AG08396 (cell line): ENCODE results near the gene GOLIM4.

Experiments
- DNase-seq: peaks from one replicate; pipeline ENCODE4 v3.0.0; 2012; ENCODE audit warnings: low spot score, mixed read lengths

The GOLIM4 gene

GRCh38 chr3:168100777-168101492, 5.2 kb upstream of the GOLIM4 start:
- peak; percentile 20 for DNase-seq

DNA sequence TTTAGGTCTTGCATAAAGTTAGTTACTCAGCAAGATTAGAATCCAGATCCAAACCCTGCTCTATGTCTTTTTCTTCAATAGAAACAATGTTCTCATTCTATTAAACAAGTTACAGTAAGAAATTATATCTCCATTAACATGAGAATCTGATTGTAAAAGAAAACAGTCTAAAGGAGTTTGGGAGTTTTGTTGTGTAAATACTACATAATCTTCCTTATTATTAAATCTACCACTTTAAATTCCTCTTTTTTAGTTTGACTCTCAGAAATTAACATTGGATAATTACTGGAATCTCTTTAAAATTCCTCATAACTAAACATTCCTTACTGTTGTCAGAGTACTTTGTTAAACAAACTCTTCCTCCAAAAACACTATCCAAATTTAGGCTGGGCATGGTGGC, 1.7 kb upstream of the GOLIM4 start:
- DNase-seq, result no peak

- DNase-seq, result peak; percentile 80
Measured at GRCh38 chr3:168096210-168096652, 507 bp upstream of the GOLIM4 start.

DNA sequence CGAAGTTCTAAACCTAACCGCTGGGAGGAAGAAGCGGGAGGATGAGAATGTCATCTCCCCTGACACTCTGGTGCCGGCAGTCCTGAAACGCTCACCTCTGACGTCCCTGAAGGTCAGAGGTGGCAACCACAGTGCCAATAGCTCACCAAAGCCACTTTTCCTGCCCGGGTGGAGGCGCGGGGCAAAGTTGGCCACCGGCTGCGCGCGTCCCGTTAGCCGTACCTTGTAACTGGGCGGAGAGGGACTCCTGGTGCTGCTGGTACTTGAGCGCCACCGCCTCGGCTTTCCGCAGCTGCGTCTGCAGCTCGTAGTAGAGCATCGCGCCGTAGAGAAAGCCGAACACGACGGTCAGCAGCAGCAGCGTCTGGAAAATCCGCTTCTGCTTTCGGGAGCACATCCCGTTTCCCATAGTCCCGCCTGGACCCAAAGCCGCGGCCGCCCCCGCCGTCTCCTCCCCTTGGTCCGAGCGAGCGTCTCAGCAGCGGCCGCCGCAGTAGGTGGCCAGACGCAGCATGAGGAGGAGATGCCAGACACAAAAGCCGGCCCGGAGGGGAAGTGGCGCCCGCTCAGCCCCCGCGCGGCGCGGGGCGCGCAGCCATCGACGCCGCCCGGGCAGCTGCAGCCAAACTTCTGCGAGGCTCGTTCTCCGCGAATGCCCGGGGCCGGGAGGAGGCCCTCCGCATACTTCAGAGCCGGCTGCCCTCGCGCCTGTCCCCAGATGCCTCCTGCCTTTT, 680 bp downstream of the GOLIM4 start:
- DNase-seq, result peak; percentile 70

- DNase-seq, result no peak
Measured at GRCh38 chr3:168094580-168094876, 1.2 kb downstream of the GOLIM4 start.

DNA sequence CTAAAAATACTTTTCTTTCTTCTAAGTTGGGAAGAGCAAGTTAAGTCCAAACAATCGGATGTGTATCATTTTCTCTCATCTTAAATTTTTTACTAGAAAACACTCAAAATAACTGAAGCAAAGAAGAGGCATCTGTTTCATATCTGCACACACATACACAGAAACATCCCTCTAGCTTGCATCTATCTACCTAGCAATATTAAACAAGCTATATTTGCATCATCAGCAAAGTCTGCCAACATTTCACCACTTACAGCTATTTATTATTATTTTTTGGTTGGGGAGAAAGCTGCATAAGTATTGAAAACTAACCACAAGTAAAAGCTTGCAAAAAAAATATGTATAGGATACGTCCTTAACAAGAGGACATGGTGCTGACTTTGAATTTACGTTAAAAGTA, 1.9 kb downstream of the GOLIM4 start:
- no peak for DNase-seq

GRCh38 chr3:168093229-168093628, 2.5 kb downstream of the GOLIM4 start:
- DNase-seq, result no peak

DNA sequence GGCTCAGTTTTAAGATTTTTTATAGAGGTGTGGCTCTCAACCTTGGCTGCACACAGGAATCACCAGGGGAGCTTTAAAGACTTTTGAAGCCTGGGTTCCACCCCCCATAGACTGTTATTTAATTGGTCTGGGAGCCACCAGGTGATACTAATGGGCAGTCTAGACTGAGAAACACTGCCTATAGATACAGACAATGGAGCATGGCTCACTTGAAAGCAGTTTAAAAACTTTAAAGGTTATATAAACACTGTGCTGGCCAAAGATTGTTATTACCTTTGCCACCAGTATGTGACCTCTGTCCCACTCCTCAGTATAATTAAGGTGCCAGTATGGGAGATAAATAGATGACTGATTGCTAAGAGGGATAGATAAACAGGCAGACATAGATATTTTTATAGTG, 3.8 kb downstream of the GOLIM4 start:
- no peak for DNase-seq

- no peak for DNase-seq
Measured at GRCh38 chr3:168091302-168091858, 4.3 kb downstream of the GOLIM4 start.

- no peak for DNase-seq
Measured at GRCh38 chr3:168090306-168091085, 5.2 kb downstream of the GOLIM4 start.

DNA sequence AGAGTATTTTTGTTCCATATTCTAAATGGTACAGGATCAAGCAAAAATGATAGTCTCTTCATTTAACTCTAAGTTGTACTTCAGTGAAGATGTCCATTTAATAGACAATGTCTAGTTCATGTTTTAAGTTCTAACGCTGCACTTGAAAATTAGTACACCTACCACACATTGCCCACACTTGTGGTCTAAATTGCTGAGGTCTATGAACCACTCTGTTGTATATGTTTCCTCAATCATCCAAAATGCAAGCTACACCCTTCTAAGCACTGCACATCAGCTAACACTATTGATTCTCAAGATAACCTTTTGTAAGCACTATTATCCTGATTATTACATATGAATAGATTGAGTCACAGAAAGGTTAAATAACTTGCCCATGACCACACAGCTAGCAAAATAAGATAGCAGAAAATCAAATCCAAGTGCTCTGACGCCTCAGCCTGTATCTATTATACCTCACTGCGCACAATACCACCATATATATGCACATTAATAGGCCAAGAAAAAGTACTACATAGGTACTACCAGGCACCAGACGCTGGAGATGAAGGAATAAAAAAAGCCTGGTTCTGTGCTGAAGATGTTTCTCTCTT, 6.4 kb downstream of the GOLIM4 start:
- no peak for DNase-seq

- DNase-seq, result no peak
Measured at GRCh38 chr3:168088106-168088720, 7.5 kb downstream of the GOLIM4 start.

DNA sequence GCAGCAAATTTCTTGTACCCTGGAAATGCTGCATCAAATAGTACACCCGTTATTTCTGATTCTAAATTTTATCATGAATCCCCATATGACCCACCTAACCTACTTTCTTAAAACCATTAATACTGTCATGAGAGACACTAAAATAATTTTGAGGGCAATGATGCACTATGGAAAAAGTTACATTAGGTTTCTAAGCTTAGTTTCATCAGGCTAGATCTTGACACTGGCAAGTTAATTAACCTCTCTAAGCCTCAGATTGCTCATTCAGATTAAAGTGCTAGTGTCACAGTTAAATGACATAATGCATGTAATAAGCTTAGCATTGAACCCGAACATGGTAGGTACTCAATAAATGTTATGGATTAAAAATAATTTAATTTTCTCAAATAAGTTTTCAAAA, 8.2 kb downstream of the GOLIM4 start:
- DNase-seq, result no peak

- DNase-seq, result no peak
Measured at GRCh38 chr3:168086541-168087260, 9.0 kb downstream of the GOLIM4 start.

- DNase-seq, result no peak
Measured at GRCh38 chr3:168085491-168086119, 10.1 kb downstream of the GOLIM4 start.

DNA sequence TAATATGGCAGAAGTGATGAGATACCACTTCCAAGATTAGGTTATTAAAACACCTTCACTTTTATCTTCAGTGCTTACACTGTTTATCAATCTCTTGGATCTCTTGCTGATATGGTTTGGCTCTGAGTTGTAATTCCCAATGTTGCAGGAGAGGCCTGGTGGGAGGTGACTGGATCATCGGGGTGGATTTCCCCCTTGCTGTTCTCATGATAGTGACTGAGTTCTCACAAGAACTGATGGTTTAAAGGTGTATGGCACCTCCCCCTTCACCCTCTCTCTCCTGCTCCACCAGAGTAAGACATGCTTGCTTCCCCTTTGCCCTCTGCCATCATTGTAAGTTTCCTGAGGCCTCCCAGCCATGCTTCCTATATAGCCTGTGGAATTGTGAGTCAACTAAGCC, 11.8 kb downstream of the GOLIM4 start:
- DNase-seq, result no peak

DNA sequence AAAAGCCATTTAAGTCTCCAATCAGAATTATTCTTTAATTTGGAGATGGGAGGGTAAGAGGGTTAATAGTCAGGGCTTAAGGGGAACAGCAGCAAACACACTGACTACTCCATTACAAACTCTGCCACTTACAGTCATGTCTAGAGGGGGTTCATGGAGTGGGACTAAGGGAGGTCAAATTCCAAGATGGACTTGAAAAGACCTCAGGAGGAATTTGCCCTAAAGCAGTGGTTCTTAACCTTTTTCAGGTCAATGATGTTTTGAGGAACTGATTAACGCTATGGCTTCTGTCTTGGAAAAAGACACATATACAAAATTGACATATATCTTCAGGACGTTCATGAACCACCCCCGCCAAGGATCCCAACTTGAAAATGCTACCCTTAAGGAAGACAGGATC, 13.9 kb downstream of the GOLIM4 start:
- no peak for DNase-seq

GRCh38 chr3:168081171-168081771, 14.5 kb downstream of the GOLIM4 start:
- DNase-seq, result peak; percentile 18

DNA sequence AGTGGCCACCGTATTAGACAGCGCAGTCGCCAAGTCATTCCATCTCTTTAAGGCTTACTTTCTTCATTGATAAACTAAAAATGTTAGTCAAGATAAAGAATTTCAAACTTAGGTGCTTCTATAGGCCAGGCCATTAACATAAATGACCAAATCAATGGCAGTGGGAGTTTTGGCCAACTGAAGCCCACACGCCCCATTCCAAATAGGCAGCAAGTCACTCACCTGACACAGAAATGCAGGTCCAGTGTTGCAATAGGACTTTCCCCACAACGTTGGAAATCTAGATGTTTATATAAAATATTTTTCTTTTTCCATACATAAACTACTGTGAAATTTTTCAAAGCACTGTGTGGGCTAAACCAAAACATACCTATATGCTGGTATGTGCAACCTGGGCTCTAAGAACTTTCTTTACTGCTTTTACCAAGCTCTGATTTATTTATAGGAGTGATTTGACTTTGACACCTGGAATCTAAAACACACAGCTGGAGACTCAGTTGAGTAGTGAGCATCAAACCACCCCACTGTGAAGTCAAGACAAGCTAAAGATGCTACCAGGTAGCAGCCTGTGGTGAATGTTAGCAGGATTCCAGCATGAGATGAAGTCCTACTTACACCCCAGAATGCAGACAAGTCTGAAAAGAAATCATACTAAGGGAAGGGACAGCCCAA, 15.1 kb downstream of the GOLIM4 start:
- no peak for DNase-seq

DNA sequence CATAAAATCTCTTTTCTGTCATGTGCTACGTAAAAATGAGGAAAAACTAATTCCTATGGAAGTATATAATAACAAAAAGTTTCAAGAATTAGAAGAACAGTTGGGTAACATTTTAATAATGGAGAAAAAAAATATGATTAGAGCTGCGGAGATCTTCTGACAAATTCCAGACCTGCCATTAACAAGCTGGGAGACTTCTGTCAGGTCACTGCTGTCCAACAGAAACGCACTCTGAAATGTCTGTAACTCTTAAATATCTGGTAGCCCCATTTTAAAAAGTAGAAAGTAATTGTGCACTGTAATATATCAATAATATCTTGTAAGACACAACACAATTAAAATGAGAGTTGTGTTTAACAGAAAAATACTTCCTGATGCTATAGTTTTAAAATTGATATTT, 15.7 kb downstream of the GOLIM4 start:
- DNase-seq, result no peak
